Skeletal muscle satellite cell (primary cell): ENCODE measurements around the gene NAT10.
"Not testable (repeated sequence)": the region's sequence is repeated elsewhere in the genome, so short reads cannot be mapped to it uniquely, and the experiment has no call there.

Source experiments
- H3K27me3 ChIP-seq: 2 replicates; pipeline ENCODE4 v1.7.0; 2013; ENCODE audit warnings: low read length; ENCODE audit not compliant: control insufficient read depth, insufficient read depth
- H3K36me3 ChIP-seq: 2 replicates; pipeline ENCODE4 v1.7.0; 2013; ENCODE audit warnings: mild to moderate bottlenecking, control low read depth, low read length; ENCODE audit not compliant: insufficient read depth
- H3K4me1 ChIP-seq: 2 replicates; pipeline ENCODE4 v1.7.0; 2013; ENCODE audit warnings: low read length; ENCODE audit not compliant: control insufficient read depth, insufficient read depth
- H3K4me2 ChIP-seq: 2 replicates; pipeline ENCODE4 v1.7.0; 2013; ENCODE audit warnings: mild to moderate bottlenecking, low read length
- H3K4me3 ChIP-seq: 2 replicates; pipeline ENCODE4 v1.7.0; 2013; ENCODE audit warnings: low read length
- H3K9ac ChIP-seq: 2 replicates; pipeline ENCODE4 v1.7.0; 2013; ENCODE audit warnings: mild to moderate bottlenecking, low read depth, low read length, moderate library complexity
- H3K9me3 ChIP-seq: replicated peaks from 2 replicates; pipeline ENCODE4 v1.7.0; 2013; ENCODE audit warnings: mild to moderate bottlenecking, control low read depth, low read length

Gene NAT10

GRCh38 chr11:34176751-34177209 lies 71.4 kb downstream of the NAT10 start:
- no peaks in the 10 kb centered on the region for H3K36me3 ChIP-seq
- H3K4me3 ChIP-seq = no peak overlapping the region
- H3K4me2 ChIP-seq = no peak overlapping the region
- no peaks in the 10 kb centered on the region for H3K9me3 ChIP-seq
- H3K4me1 ChIP-seq = peaks cover 4% of the 10 kb centered on the region
- peaks cover 4% of the 10 kb centered on the region for H3K27me3 ChIP-seq
- H3K9ac ChIP-seq = no peak overlapping the region

GRCh38 chr11:34178209-34178821 lies 72.9 kb downstream of the NAT10 start:
- no peak overlapping the region for H3K4me2 ChIP-seq
- H3K4me1 ChIP-seq = peaks cover 4% of the 10 kb centered on the region
- no peaks in the 10 kb centered on the region for H3K9me3 ChIP-seq
- no peak overlapping the region for H3K9ac ChIP-seq
- no peaks in the 10 kb centered on the region for H3K36me3 ChIP-seq
- H3K4me3 ChIP-seq = no peak overlapping the region
- no peaks in the 10 kb centered on the region for H3K27me3 ChIP-seq

DNA sequence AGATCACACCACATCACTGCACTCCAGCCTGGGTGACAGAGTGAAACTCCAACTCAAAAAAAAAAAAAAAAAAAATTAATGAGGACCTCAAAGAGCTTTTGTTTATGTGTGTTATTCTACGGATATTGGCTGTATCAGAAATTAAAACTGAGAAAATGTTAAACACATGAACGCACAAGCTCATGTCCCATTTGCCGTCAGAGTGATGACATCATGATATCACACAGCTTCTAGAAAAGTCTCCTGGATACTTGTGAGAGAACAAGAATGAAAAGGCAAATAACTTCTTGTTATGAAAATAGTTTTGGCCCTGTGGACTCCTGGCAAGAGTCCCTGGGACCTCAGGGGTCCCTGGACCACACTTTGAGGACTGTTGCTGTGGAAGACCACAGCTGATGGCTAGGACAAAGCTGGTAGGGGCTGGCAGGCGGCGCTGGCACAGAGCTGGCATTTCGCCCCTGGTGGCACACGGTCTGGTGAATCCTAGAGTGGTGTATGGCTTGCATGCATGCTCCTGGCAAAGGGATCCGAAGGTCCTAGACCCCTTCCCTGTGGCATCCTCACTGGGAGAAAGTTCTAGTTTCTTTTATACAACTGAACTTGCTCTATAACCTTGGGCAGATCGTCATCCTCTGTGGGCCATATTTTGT lies 73.7 kb downstream of the NAT10 start:
- Histone ChIP-seq H3K27me3 (no peaks in the 10 kb centered on the region), H3K9ac (no peak overlapping the region), H3K4me1 (peaks cover 4% of the 10 kb centered on the region)

DNA sequence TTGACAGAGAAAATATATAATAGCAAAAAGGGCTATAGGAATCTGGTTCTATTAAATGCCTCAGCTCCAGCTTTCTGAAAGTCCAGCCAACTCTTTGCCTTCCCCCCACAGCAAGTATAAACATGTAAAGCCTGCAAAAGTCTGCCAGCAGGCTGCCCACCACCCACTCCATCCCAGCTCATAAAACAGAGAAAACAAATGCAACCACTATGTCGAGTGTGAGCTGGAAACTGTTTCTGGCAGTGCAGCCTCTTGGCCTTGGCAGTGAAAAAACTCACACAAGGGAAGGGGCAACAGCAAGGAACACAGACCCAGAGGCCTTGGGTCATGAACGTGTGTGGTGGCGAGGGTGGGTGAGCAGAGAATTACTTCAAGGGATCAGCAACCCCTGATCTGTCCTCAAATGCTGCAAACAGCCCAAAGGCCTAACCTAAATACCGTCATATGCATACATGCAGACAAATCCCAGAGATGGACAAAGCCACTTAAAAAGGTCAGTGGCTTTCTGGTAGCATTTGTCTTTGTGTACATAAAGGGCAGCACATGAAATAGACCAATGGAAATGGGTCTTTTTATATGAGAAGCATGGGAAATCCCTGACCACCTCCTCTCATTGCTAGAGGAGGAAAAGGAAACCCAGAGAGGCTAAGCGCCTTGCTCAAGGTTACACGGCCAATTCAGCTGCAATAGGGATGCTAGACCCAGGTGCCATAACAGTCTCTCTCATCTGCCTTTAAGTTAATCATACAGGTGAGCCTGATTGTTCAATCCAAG lies 74.8 kb downstream of the NAT10 start:
- Histone ChIP-seq H3K9ac (no peak overlapping the region), H3K9me3 (no peaks in the 10 kb centered on the region), H3K36me3 (no peaks in the 10 kb centered on the region), H3K4me3 (no peak overlapping the region), H3K4me2 (no peak overlapping the region), H3K4me1 (no peaks in the 10 kb centered on the region), H3K27me3 (no peaks in the 10 kb centered on the region)

More for the DNA sequence above, 73.7 kb downstream of the NAT10 start:
- Histone ChIP-seq H3K36me3 (no peaks in the 10 kb centered on the region), H3K4me2 (no peak overlapping the region), H3K4me3 (no peak overlapping the region), H3K9me3 (no peaks in the 10 kb centered on the region)

GRCh38 chr11:34180814-34181165 lies 75.4 kb downstream of the NAT10 start:
- not testable (repeated sequence) for H3K9me3 ChIP-seq, H3K4me1 ChIP-seq

DNA sequence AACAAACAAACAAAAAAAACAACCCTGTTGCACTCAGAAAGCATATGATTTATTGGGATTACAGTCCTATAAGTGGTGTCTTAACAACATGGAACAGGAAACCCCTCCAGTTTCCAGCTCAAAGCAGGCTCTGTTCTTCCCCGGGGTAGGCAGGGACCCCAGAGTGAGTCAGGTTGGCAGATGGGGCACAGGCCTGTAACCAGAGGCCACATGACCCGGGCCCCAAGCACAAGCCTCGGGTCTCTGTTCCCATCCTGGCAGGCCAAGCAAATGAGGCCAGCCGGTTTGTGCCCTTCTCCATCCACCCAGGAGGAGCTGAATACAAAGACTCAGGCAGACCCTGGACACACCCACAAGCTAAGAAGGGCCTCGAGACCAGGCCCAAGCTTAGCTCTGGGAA lies 75.8 kb downstream of the NAT10 start:
- Histone ChIP-seq H3K4me3 (no peak overlapping the region), H3K9ac (no peak overlapping the region), H3K27me3 (no peaks in the 10 kb centered on the region), H3K4me2 (no peak overlapping the region), H3K36me3 (no peaks in the 10 kb centered on the region), H3K4me1 (no peaks in the 10 kb centered on the region), H3K9me3 (no peaks in the 10 kb centered on the region)

More at GRCh38 chr11:34180814-34181165, 75.4 kb downstream of the NAT10 start:
- not testable (repeated sequence) for H3K36me3 ChIP-seq, H3K9ac ChIP-seq, H3K4me3 ChIP-seq, H3K4me2 ChIP-seq, H3K27me3 ChIP-seq

GRCh38 chr11:34181856-34182405 lies 76.5 kb downstream of the NAT10 start:
- Histone ChIP-seq H3K27me3 (peaks cover under 1% of the 10 kb centered on the region), H3K4me2 (no peak overlapping the region), H3K4me3 (no peak overlapping the region), H3K4me1 (no peaks in the 10 kb centered on the region), H3K9me3 (no peaks in the 10 kb centered on the region), H3K36me3 (no peaks in the 10 kb centered on the region), H3K9ac (no peak overlapping the region)

GRCh38 chr11:34182425-34182824 lies 77.0 kb downstream of the NAT10 start:
- Histone ChIP-seq H3K4me3 (no peak overlapping the region), H3K4me2 (no peak overlapping the region), H3K27me3 (peaks cover 4% of the 10 kb centered on the region), H3K36me3 (no peaks in the 10 kb centered on the region), H3K9me3 (no peaks in the 10 kb centered on the region), H3K4me1 (no peaks in the 10 kb centered on the region), H3K9ac (no peak overlapping the region)

- no peak overlapping the region for H3K9ac ChIP-seq
- H3K4me1 ChIP-seq = no peaks in the 10 kb centered on the region
- H3K9me3 ChIP-seq = no peaks in the 10 kb centered on the region
- H3K4me3 ChIP-seq = no peak overlapping the region
- no peaks in the 10 kb centered on the region for H3K36me3 ChIP-seq
- no peak overlapping the region for H3K4me2 ChIP-seq
- H3K27me3 ChIP-seq = peaks cover 8% of the 10 kb centered on the region
Measured at GRCh38 chr11:34182921-34183685, 77.7 kb downstream of the NAT10 start.

GRCh38 chr11:34183848-34184391 lies 78.5 kb downstream of the NAT10 start:
- Histone ChIP-seq H3K4me3 (no peak overlapping the region), H3K4me2 (no peak overlapping the region), H3K36me3 (no peaks in the 10 kb centered on the region), H3K9ac (no peak overlapping the region), H3K27me3 (peaks cover 11% of the 10 kb centered on the region), H3K9me3 (no peaks in the 10 kb centered on the region), H3K4me1 (no peaks in the 10 kb centered on the region)
